ENCODE measurements around the gene TTC9B.

- TF ChIP-seq GATA2 (IDR thresholded peaks at IDR 0.05; ENCODE audit: low read depth, low read length) (no peak), GATA3 (IDR thresholded peaks at IDR 0.05; ENCODE audit: low read depth, low read length) (no peak)
Observed at GRCh38 chr19:40232949-40233810, 15.0 kb upstream of the TTC9B start.
